Measurements from ENCODE around the gene VPS39.

DNA sequence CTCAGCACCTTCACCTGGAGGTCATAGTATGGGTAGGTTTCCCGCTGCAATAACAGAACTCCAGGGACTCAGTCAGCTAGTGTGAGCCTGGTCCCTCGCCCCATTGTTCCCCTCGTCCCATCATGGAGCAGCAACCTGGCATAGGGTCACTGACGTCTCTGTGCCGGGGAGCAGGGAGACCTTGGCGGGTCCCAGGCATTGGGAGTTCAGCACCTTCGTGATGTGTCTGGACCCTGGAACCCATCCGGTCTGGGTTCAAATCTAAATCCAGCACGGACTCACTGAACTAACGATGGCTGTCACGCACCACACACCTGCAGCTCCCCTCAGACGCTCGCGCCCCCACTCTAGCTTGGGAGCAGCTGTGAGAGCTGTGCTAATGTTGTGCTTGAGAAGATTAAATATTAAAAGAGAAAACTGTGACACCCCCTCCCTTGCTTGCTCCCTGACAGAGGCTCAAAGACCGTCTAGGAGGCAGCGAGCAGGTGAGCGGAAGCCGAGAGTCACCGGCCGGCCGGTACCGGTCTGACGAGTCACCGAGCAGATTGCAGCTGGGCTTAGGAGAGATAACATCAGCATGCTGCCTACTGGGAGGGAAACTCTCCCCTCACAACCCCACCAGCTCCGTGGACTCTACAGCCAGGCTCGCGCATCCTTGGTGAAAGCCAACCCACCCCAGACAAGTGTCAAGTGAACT is 52.4 kb downstream of the VPS39 start:
- TF ChIP-seq, protein P1, sequence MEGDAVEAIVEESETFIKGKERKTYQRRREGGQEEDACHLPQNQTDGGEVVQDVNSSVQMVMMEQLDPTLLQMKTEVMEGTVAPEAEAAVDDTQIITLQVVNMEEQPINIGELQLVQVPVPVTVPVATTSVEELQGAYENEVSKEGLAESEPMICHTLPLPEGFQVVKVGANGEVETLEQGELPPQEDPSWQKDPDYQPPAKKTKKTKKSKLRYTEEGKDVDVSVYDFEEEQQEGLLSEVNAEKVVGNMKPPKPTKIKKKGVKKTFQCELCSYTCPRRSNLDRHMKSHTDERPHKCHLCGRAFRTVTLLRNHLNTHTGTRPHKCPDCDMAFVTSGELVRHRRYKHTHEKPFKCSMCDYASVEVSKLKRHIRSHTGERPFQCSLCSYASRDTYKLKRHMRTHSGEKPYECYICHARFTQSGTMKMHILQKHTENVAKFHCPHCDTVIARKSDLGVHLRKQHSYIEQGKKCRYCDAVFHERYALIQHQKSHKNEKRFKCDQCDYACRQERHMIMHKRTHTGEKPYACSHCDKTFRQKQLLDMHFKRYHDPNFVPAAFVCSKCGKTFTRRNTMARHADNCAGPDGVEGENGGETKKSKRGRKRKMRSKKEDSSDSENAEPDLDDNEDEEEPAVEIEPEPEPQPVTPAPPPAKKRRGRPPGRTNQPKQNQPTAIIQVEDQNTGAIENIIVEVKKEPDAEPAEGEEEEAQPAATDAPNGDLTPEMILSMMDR (IDR thresholded peaks at IDR 0.05; ENCODE audit: insufficient read depth, low read length, poor library complexity, severe bottlenecking) = no peak
- no peak for TF ChIP-seq EZH2phosphoT487 (conservative IDR thresholded peaks at IDR 0.05; ENCODE audit: low read length)

Data from SU-DHL-6 (cell line).